ENCODE results near the gene RIMS3.
A peak's percentile ranks its signal among the peaks of the same experiment; 100 is the strongest.
"Not testable (repeated sequence)": the region's sequence is repeated elsewhere in the genome, so short reads cannot be mapped to it uniquely, and the experiment has no call there.

Gene RIMS3

DNA sequence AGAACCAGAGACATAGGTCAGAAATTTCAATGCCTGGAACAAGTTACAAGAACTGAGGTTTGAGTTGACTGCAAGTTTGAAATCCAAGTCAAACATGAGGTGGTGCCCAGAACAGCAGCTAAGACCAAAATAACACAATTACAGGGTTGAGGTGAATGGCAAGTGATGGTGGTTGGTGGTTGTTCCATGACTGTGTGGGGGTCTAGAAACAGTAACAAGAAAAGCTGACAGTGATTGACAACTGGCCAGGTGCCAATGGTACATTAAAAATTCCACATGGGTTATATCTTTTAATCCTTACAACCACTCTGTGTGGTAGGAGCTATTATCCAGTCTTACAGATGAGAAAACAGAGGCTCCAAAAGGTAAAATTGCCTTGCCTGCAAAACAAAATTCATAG is 32.0 kb downstream of the RIMS3 start:
- Histone ChIP-seq H3K27me3 (replicated peaks; ENCODE audit: insufficient read depth, low read length) (no peaks in the 10 kb centered on the region), H3K4me3 (ENCODE audit: low read length) (no peak overlapping the region), H3K9ac (ENCODE audit: low read length) (no peak overlapping the region), H3K4me2 (ENCODE audit: low read depth, low read length) (no peak overlapping the region), H3K9me3 (replicated peaks; ENCODE audit: insufficient read depth, low read length) (no peaks in the 10 kb centered on the region), H3F3A (ENCODE audit: insufficient read depth, low read length) (no peaks in the 10 kb centered on the region), H3K79me2 (ENCODE audit: low read length) (no peaks in the 10 kb centered on the region), H3K4me1 (ENCODE audit: low read length) (no peaks in the 10 kb centered on the region), H4K20me1 (ENCODE audit: insufficient read depth, low read length) (no peaks in the 10 kb centered on the region), H2AFZ (ENCODE audit: low read length) (no peak overlapping the region), H3K9me2 (replicated peaks; ENCODE audit: insufficient read depth, low read length) (no peaks in the 10 kb centered on the region), H3K27ac (ENCODE audit: low read length) (no peak overlapping the region), H3K36me3 (replicated peaks; ENCODE audit: insufficient read depth, low read length) (no peaks in the 10 kb centered on the region)
- no peak for DNase-seq
- TF ChIP-seq EZH2 (optimal IDR thresholded peaks at IDR 0.05; ENCODE audit: low read depth, low read length) (no peak), EZH2phosphoT487 (IDR thresholded peaks at IDR 0.05; ENCODE audit: low read length) (no peak)
- TF ChIP-seq, protein P1, sequence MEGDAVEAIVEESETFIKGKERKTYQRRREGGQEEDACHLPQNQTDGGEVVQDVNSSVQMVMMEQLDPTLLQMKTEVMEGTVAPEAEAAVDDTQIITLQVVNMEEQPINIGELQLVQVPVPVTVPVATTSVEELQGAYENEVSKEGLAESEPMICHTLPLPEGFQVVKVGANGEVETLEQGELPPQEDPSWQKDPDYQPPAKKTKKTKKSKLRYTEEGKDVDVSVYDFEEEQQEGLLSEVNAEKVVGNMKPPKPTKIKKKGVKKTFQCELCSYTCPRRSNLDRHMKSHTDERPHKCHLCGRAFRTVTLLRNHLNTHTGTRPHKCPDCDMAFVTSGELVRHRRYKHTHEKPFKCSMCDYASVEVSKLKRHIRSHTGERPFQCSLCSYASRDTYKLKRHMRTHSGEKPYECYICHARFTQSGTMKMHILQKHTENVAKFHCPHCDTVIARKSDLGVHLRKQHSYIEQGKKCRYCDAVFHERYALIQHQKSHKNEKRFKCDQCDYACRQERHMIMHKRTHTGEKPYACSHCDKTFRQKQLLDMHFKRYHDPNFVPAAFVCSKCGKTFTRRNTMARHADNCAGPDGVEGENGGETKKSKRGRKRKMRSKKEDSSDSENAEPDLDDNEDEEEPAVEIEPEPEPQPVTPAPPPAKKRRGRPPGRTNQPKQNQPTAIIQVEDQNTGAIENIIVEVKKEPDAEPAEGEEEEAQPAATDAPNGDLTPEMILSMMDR (IDR thresholded peaks at IDR 0.05; ENCODE audit: low read length): no peak

DNA sequence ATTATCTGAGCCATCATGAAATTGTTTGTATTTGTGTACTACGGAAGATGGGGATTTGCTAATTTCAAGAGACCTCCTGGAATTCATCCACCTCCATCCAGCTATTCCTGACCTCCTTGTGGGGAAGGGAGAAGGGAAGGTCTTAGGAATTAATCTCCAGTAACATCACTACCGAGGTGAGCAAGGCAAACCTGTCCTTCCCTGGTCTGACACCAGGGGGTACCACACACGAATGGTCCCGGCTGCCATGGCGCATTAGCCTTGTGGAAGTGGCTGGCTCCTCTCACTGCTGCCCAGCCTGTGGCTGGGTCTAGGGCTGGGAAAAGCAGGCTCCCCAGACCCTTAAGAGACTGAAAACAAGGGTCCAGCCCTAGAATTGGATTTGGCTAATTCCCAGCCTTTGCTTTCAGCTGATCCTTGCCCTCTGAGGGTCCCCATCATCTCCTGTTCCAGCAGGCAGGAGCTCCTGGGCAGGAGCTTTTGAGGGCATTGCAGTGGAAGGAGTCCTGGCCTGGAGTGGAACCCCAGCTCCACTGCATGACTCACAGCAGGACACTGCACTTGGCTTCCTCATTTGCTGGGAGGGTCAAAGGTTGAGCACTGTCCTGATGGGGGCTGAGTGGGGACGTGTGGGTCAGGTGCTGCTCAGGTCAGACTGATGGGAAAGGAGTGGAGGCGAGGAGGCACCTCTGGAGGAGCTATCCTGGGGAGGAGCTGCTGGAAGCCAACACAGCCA is 34.8 kb downstream of the RIMS3 start:
- no peak overlapping the region for H3K9ac ChIP-seq (ENCODE audit: low read length)
- no peaks in the 10 kb centered on the region for H3K9me3 ChIP-seq (replicated peaks; ENCODE audit: insufficient read depth, low read length)
- DNase-seq: peak; percentile 55
- no peak overlapping the region for H2AFZ ChIP-seq (ENCODE audit: low read length)
- H3K36me3 ChIP-seq (replicated peaks; ENCODE audit: insufficient read depth, low read length): no peaks in the 10 kb centered on the region
- H3K27me3 ChIP-seq (replicated peaks; ENCODE audit: insufficient read depth, low read length): no peaks in the 10 kb centered on the region
- no peaks in the 10 kb centered on the region for H3F3A ChIP-seq (ENCODE audit: insufficient read depth, low read length)
- no peaks in the 10 kb centered on the region for H3K9me2 ChIP-seq (replicated peaks; ENCODE audit: insufficient read depth, low read length)
- H3K4me1 ChIP-seq (ENCODE audit: low read length): no peaks in the 10 kb centered on the region
- no peak overlapping the region for H3K4me3 ChIP-seq (ENCODE audit: low read length)
- H3K79me2 ChIP-seq (ENCODE audit: low read length): no peaks in the 10 kb centered on the region
- TF ChIP-seq EZH2phosphoT487 (IDR thresholded peaks at IDR 0.05; ENCODE audit: low read length): no peak
- TF ChIP-seq, protein P1 (IDR thresholded peaks at IDR 0.05; ENCODE audit: low read length): peak; percentile 59
- no peak overlapping the region for H3K4me2 ChIP-seq (ENCODE audit: low read depth, low read length)
- H4K20me1 ChIP-seq (ENCODE audit: insufficient read depth, low read length): no peaks in the 10 kb centered on the region
- no peak overlapping the region for H3K27ac ChIP-seq (ENCODE audit: low read length)

DNA sequence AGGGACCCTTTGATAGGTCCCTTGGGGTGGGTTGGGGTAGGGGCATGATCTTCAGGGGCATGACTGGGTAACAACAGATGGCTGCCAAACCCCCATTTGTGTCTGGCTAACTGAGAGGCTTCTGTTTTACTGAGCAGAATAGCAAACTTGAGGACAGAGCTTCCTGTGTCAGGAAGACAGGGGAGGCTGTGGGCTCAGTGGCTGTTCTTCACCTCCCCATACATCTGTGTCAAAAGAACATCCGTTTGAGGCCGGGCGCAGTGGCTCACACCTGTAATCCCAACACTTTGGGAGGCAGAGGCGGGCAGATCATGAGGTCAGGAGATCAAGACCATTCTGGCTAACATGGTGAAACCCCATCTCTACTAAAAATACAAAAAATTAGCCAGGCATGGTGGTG is 35.9 kb downstream of the RIMS3 start:
- not testable (repeated sequence) for H3K4me1 ChIP-seq (ENCODE audit: low read length); H3K36me3 ChIP-seq (replicated peaks; ENCODE audit: insufficient read depth, low read length); H3K4me3 ChIP-seq (ENCODE audit: low read length); H3K9me2 ChIP-seq (replicated peaks; ENCODE audit: insufficient read depth, low read length); H4K20me1 ChIP-seq (ENCODE audit: insufficient read depth, low read length); H3F3A ChIP-seq (ENCODE audit: insufficient read depth, low read length); H3K27me3 ChIP-seq (replicated peaks; ENCODE audit: insufficient read depth, low read length); H3K27ac ChIP-seq (ENCODE audit: low read length); H3K9ac ChIP-seq (ENCODE audit: low read length); H2AFZ ChIP-seq (ENCODE audit: low read length); H3K4me2 ChIP-seq (ENCODE audit: low read depth, low read length); DNase-seq; H3K9me3 ChIP-seq (replicated peaks; ENCODE audit: insufficient read depth, low read length); H3K79me2 ChIP-seq (ENCODE audit: low read length)

DNA sequence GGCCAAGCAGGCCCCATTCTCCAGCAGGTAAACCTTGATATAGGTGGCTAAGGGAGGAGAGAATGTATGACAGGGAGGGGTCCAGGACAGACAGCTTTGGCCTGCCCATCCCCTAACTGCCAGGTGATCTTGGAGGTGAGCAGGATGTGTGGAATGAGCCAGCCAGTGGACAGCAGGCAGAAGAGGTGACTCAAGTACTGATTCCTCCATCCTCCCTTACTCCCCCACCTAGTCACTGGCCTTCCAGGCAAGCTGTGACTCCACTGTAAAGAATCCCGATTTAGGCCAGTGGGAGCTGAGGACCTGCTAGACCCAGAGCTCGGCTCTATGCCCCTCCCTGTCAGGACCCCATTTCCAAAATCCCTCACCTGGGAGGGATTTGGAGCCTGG is 36.6 kb downstream of the RIMS3 start:
- H3K9me2 ChIP-seq (replicated peaks; ENCODE audit: insufficient read depth, low read length): no peaks in the 10 kb centered on the region
- no peak overlapping the region for H3K4me3 ChIP-seq (ENCODE audit: low read length)
- H3K9ac ChIP-seq (ENCODE audit: low read length): no peak overlapping the region
- no peaks in the 10 kb centered on the region for H3K79me2 ChIP-seq (ENCODE audit: low read length)
- DNase-seq: no peak
- no peaks in the 10 kb centered on the region for H3K36me3 ChIP-seq (replicated peaks; ENCODE audit: insufficient read depth, low read length)
- no peaks in the 10 kb centered on the region for H4K20me1 ChIP-seq (ENCODE audit: insufficient read depth, low read length)
- H3K4me1 ChIP-seq (ENCODE audit: low read length): no peaks in the 10 kb centered on the region
- no peak overlapping the region for H3K27ac ChIP-seq (ENCODE audit: low read length)
- H3K9me3 ChIP-seq (replicated peaks; ENCODE audit: insufficient read depth, low read length): no peaks in the 10 kb centered on the region
- no peaks in the 10 kb centered on the region for H3K27me3 ChIP-seq (replicated peaks; ENCODE audit: insufficient read depth, low read length)
- no peak overlapping the region for H2AFZ ChIP-seq (ENCODE audit: low read length)
- TF ChIP-seq, protein P1 (IDR thresholded peaks at IDR 0.05; ENCODE audit: low read length): no peak
- TF ChIP-seq EZH2 (optimal IDR thresholded peaks at IDR 0.05; ENCODE audit: low read depth, low read length) (no peak), EZH2phosphoT487 (IDR thresholded peaks at IDR 0.05; ENCODE audit: low read length) (no peak)
- no peak overlapping the region for H3K4me2 ChIP-seq (ENCODE audit: low read depth, low read length)
- no peaks in the 10 kb centered on the region for H3F3A ChIP-seq (ENCODE audit: insufficient read depth, low read length)
